A549 treated with AZD2906 at 1 μM for 4 hours (cell line): Measurements from ENCODE around the gene MAGEC1. TPM values are rescaled to one million over a fixed set of nuclear protein-coding genes. Genes with fewer than 3 reads are reported as not detected.

Experiments
- total RNA-seq: library from RNA; stranded (reverse); fragments of 200-300 nt; extraction: Qiagen RNA extraction; gene quantifications from 5 replicates; pipeline ENCODE4 v1.2.3, GENCODE V29; 2022

Gene MAGEC1, protein sequence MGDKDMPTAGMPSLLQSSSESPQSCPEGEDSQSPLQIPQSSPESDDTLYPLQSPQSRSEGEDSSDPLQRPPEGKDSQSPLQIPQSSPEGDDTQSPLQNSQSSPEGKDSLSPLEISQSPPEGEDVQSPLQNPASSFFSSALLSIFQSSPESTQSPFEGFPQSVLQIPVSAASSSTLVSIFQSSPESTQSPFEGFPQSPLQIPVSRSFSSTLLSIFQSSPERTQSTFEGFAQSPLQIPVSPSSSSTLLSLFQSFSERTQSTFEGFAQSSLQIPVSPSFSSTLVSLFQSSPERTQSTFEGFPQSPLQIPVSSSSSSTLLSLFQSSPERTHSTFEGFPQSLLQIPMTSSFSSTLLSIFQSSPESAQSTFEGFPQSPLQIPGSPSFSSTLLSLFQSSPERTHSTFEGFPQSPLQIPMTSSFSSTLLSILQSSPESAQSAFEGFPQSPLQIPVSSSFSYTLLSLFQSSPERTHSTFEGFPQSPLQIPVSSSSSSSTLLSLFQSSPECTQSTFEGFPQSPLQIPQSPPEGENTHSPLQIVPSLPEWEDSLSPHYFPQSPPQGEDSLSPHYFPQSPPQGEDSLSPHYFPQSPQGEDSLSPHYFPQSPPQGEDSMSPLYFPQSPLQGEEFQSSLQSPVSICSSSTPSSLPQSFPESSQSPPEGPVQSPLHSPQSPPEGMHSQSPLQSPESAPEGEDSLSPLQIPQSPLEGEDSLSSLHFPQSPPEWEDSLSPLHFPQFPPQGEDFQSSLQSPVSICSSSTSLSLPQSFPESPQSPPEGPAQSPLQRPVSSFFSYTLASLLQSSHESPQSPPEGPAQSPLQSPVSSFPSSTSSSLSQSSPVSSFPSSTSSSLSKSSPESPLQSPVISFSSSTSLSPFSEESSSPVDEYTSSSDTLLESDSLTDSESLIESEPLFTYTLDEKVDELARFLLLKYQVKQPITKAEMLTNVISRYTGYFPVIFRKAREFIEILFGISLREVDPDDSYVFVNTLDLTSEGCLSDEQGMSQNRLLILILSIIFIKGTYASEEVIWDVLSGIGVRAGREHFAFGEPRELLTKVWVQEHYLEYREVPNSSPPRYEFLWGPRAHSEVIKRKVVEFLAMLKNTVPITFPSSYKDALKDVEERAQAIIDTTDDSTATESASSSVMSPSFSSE
- 0.03 to 0.05 TPM (median 0.03 TPM) in 5 replicates for total RNA-seq

DNA sequence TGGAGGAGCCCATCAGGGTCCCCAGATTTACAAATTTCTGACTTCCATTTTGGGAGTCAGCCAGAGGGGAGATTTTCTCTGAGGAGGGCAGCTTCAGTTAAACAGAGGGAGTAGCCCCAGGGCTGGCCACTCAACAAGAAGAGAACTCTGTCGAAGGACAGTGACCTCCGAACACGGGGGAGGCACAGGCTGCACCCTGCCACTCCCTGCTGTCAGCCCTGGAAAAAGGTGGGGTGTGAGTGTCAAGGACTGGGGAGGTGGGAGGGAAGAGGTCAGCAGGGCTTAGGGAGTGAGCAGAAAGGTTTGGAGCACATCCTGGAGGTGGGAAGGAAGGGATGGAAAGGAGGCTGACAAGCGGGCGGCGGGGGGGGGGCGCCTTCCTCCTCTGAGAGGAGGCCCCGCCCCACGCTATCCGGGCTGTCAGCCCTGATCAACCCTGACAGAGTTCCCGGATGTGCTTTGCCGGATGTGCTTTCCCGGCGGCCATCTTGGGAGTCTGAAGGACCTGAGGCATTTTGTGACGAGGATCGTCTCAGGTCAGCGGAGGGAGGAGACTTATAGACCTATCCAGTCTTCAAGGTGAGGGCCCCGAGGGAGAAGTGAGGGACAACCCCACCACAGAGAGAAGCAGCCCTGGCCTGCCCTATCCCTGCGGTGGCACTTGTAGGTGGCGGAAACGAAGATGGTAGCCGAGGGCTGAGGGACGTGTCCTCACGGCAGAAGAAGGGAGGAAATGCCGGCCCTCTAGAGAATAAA is at the start of gene MAGEC1:
TSS of gene MAGEC1 (plus strand) at position 495 of the 756 bp plus-strand sequence. CDS start 1,179 bp downstream, outside the sequence.

Other genes starting within 250 kb of the MAGEC1 start
- gene SPANXD, start 205.2 kb upstream of the MAGEC1 start, total RNA-seq: not detected in 5 replicates
- gene MAGEC3, start 65.6 kb upstream of the MAGEC1 start, total RNA-seq: not detected in 5 replicates